ENCODE measurements around the gene CHRDL2.
"Not testable (repeated sequence)": the region's sequence is repeated elsewhere in the genome, so short reads cannot be mapped to it uniquely, and the experiment has no call there.

The CHRDL2 gene

GRCh38 chr11:74670171-74670570 is 61.1 kb downstream of the CHRDL2 start:
- no peak for DNase-seq (ENCODE audit: low spot score)

- DNase-seq (ENCODE audit: low spot score): no peak
Observed at GRCh38 chr11:74669211-74670160, 61.7 kb downstream of the CHRDL2 start.

GRCh38 chr11:74663315-74663714 is 67.9 kb downstream of the CHRDL2 start:
- DNase-seq (ENCODE audit: low spot score): no peak

GRCh38 chr11:74662487-74663103 is 68.6 kb downstream of the CHRDL2 start:
- DNase-seq (ENCODE audit: low spot score): no peak

- DNase-seq (ENCODE audit: low spot score): not testable (repeated sequence)
Observed at GRCh38 chr11:74659124-74659523, 72.1 kb downstream of the CHRDL2 start.

- DNase-seq (ENCODE audit: low spot score): peak; percentile 32
Observed at GRCh38 chr11:74654976-74655375, 76.2 kb downstream of the CHRDL2 start.

- no peak for DNase-seq (ENCODE audit: low spot score)
Observed at GRCh38 chr11:74650498-74650897, 80.7 kb downstream of the CHRDL2 start.

- no peak for DNase-seq (ENCODE audit: low spot score)
Observed at GRCh38 chr11:74648894-74649293, 82.3 kb downstream of the CHRDL2 start.

GRCh38 chr11:74647831-74648230 is 83.4 kb downstream of the CHRDL2 start:
- DNase-seq (ENCODE audit: low spot score): no peak

GRCh38 chr11:74647404-74647803 is 83.8 kb downstream of the CHRDL2 start:
- no peak for DNase-seq (ENCODE audit: low spot score)

GRCh38 chr11:74646954-74647353 is 84.3 kb downstream of the CHRDL2 start:
- no peak for DNase-seq (ENCODE audit: low spot score)
